OCI-M2 (cell line): ENCODE results near the gene CASP14.
"Not testable (repeated sequence)": the region's sequence is repeated elsewhere in the genome, so short reads cannot be mapped to it uniquely, and the experiment has no call there.

Source experiments
- DNase-seq: peaks from one replicate; lab custom pipeline; 2025; ENCODE audit not compliant: unreplicated experiment; lab: John Stamatoyannopoulos, UW

The CASP14 gene

GRCh38 chr19:15048885-15049541, at the start of gene CASP14:
CASP14 (plus strand) TSS chr19:15049480; CDS start chr19:15052252, 2,772 bp downstream.
- no peak for DNase-seq

GRCh38 chr19:15008308-15008707, 41.0 kb upstream of the CASP14 start:
- DNase-seq: no peak

- DNase-seq: no peak
These were observed 38.6 kb upstream of the CASP14 start for GRCh38 chr19:15010501-15011300.

- DNase-seq: no peak
These were observed 34.7 kb upstream of the CASP14 start for GRCh38 chr19:15014579-15014978.

- DNase-seq: peak; percentile 30
These were observed 33.2 kb upstream of the CASP14 start for GRCh38 chr19:15015946-15016542.

- DNase-seq: not testable (repeated sequence)
These were observed 30.4 kb upstream of the CASP14 start for GRCh38 chr19:15018836-15019235.

- no peak for DNase-seq
These were observed 27.8 kb upstream of the CASP14 start for GRCh38 chr19:15021286-15022007.

GRCh38 chr19:15022752-15023151, 26.5 kb upstream of the CASP14 start:
- no peak for DNase-seq

- no peak for DNase-seq
These were observed 24.1 kb upstream of the CASP14 start for GRCh38 chr19:15025217-15025616.

GRCh38 chr19:15028490-15028889, 20.8 kb upstream of the CASP14 start:
- DNase-seq: no peak

GRCh38 chr19:15031675-15032074, 17.6 kb upstream of the CASP14 start:
- no peak for DNase-seq

GRCh38 chr19:15035795-15036311, 13.4 kb upstream of the CASP14 start:
- DNase-seq: no peak

- DNase-seq: no peak
These were observed 11.7 kb upstream of the CASP14 start for GRCh38 chr19:15037586-15037985.

- DNase-seq: no peak
These were observed 11.0 kb upstream of the CASP14 start for GRCh38 chr19:15038294-15038693.

- no peak for DNase-seq
These were observed 7.3 kb upstream of the CASP14 start for GRCh38 chr19:15042003-15042402.

GRCh38 chr19:15042826-15043225, 6.5 kb upstream of the CASP14 start:
- DNase-seq: no peak

GRCh38 chr19:15045506-15045905, 3.8 kb upstream of the CASP14 start:
- no peak for DNase-seq

GRCh38 chr19:15047680-15048079, 1.6 kb upstream of the CASP14 start:
- DNase-seq: no peak

GRCh38 chr19:15048128-15048527, 1.2 kb upstream of the CASP14 start:
- no peak for DNase-seq

GRCh38 chr19:15050639-15051038, 1.4 kb downstream of the CASP14 start:
- DNase-seq: no peak

GRCh38 chr19:15062036-15062435, 12.8 kb downstream of the CASP14 start:
- no peak for DNase-seq
